Endodermal cell (in vitro differentiated cells): ENCODE measurements around the gene TNNC1. TPM values are rescaled to one million over a fixed set of nuclear protein-coding genes. Genes with fewer than 3 reads are reported as not detected.

Experiments used
- DNase-seq: peaks from one replicate; pipeline ENCODE4 v3.0.0-alpha.2; 2017
- H3K27ac ChIP-seq: 2 replicates; pipeline ENCODE4 v1.5.1; 2013; ENCODE audit warnings: mild to moderate bottlenecking, low read depth, low read length, moderate library complexity
- H3K27me3 ChIP-seq: 2 replicates; pipeline ENCODE4 v1.6.1; 2013; ENCODE audit warnings: mild to moderate bottlenecking, low read length, moderate library complexity; ENCODE audit not compliant: insufficient read depth, control insufficient read depth, poor library complexity, severe bottlenecking
- H3K36me3 ChIP-seq: 2 replicates; pipeline ENCODE4 v1.7.0; 2013; ENCODE audit warnings: mild to moderate bottlenecking, low read length, moderate library complexity; ENCODE audit not compliant: control insufficient read depth, insufficient read depth
- H3K4me1 ChIP-seq: one replicate; pipeline ENCODE4 v1.7.0; 2013; ENCODE audit warnings: low read length; ENCODE audit not compliant: control insufficient read depth, insufficient read depth
- H3K4me3 ChIP-seq: 2 replicates; pipeline ENCODE4 v1.5.1; 2013; ENCODE audit warnings: mild to moderate bottlenecking, low read length, moderate library complexity
- H3K9ac ChIP-seq: 2 replicates; pipeline ENCODE4 v1.6.1; 2013; ENCODE audit warnings: mild to moderate bottlenecking, low read length, moderate library complexity; ENCODE audit not compliant: poor library complexity, severe bottlenecking; ENCODE audit errors: extremely low read depth
- H3K9me3 ChIP-seq: 2 replicates; pipeline ENCODE4 v1.6.1; 2013; ENCODE audit warnings: mild to moderate bottlenecking, low read length, moderate library complexity; ENCODE audit not compliant: control insufficient read depth
- H3K27ac Mint-ChIP-seq: 2 replicates; pipeline ENCODE4 v1.8.0; 2020; ENCODE audit warnings: mixed read lengths
- H3K27me3 Mint-ChIP-seq: 2 replicates; pipeline ENCODE4 v1.8.0; 2021; ENCODE audit warnings: mild to moderate bottlenecking, mixed read lengths; ENCODE audit not compliant: insufficient read depth
- H3K36me3 Mint-ChIP-seq: 2 replicates; pipeline ENCODE4 v1.8.0; 2020; ENCODE audit warnings: low read depth, mixed read lengths
- H3K4me1 Mint-ChIP-seq: 2 replicates; pipeline ENCODE4 v1.8.0; 2020; ENCODE audit warnings: mixed read lengths
- H3K4me3 Mint-ChIP-seq: 2 replicates; pipeline ENCODE4 v1.8.0; 2020; ENCODE audit warnings: mild to moderate bottlenecking, moderate library complexity, mixed read lengths
- H3K9me3 Mint-ChIP-seq: 2 replicates; pipeline ENCODE4 v1.8.0; 2020; ENCODE audit warnings: mild to moderate bottlenecking, mixed read lengths
- WGBS, 2 experiments: methylation state at CpG; one replicate each; pipeline versions ENCODE4 v1.1.5 to v1.1.7; 2013; ENCODE audit warnings: missing lambda C conversion rate in 2 of 2, mixed read lengths in 1 of 2; ENCODE audit not compliant: insufficient coverage in 1 of 2, insufficient read length in 1 of 2; 5-methylcytosine and 5-hydroxymethylcytosine counted together
- total RNA-seq, 2 donors: library from RNA; stranded (reverse); fragmentation: NEBNext Ultra II Directional in 1 of 2; extraction: Animal tissue kit (Norgen Biotek cat#: 25700) in 1 of 2; gene quantifications; 2 replicates in 1 of 2; 3 replicates in 1 of 2; pipeline ENCODE4 v1.2.1, GENCODE V29; 2021
- TF ChIP-seq, protein P1 (sequence below): fragments of 200-600 bp; sonication (generic); conservative IDR thresholded peaks from 2 replicates; pipeline ENCODE4 v1.5.0; 2021; ENCODE audit warnings: antibody characterized with exemption, mild to moderate bottlenecking

The TNNC1 gene
- total RNA-seq, 2 donors from 2014 or later, result 44.8 to 64.6 TPM

DNA sequence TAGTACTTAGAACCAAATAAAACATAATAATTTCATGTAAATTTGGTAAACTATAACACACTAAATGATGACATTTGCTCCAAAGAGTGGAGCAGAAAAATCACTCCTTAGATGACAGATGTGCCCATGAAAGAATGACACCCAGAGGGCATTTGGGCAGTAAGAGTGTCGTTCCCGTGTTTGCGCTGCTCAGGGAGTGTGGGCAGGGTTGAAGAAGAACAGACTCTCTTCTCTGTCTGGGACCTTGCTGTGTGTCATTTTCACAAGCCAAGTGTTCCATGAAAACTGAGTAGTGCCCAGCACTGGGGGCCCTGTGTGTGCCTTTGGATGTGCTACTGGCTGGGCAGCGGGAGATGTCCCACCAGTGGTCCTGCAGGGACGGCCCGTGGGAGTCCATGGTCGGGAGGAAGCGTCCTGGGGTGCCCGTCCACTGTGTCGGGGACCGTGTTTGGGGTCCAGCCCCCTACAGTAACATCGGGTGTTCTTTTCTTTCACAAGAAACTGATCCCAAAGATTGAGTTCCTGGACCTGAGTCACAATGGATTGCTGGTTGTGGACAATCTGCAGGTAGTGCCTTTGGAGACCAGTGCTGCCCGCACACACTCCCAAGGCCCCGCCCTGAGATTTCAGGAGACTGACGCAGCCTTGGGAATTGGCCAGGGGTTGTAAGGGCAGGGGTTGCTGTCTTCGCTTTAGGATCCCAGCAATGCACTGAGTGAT lies 23.4 kb upstream of the TNNC1 start:
- no peaks in the 10 kb centered on the region for H3K9me3 ChIP-seq
- Mint-ChIP-seq H3K4me1 (no peaks in the 10 kb centered on the region), H3K27ac (no peak overlapping the region), H3K27me3 (no peaks in the 10 kb centered on the region), H3K9me3 (no peaks in the 10 kb centered on the region), H3K4me3 (no peak overlapping the region), H3K36me3 (peaks cover 86% of the 10 kb centered on the region)
- no peaks in the 10 kb centered on the region for H3K27me3 ChIP-seq
- peaks cover 97% of the 10 kb centered on the region for H3K36me3 ChIP-seq
- H3K9ac ChIP-seq, result no peak overlapping the region
- H3K27ac ChIP-seq, result no peak overlapping the region
- no peaks in the 10 kb centered on the region for H3K4me1 ChIP-seq
- no peak for DNase-seq
- 95 to 98% methylated on average over 16 of the region's 16 CpGs for WGBS, 2 experiments
- TF ChIP-seq, protein P1, sequence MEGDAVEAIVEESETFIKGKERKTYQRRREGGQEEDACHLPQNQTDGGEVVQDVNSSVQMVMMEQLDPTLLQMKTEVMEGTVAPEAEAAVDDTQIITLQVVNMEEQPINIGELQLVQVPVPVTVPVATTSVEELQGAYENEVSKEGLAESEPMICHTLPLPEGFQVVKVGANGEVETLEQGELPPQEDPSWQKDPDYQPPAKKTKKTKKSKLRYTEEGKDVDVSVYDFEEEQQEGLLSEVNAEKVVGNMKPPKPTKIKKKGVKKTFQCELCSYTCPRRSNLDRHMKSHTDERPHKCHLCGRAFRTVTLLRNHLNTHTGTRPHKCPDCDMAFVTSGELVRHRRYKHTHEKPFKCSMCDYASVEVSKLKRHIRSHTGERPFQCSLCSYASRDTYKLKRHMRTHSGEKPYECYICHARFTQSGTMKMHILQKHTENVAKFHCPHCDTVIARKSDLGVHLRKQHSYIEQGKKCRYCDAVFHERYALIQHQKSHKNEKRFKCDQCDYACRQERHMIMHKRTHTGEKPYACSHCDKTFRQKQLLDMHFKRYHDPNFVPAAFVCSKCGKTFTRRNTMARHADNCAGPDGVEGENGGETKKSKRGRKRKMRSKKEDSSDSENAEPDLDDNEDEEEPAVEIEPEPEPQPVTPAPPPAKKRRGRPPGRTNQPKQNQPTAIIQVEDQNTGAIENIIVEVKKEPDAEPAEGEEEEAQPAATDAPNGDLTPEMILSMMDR, result no peak
- H3K4me3 ChIP-seq, result no peak overlapping the region

DNA sequence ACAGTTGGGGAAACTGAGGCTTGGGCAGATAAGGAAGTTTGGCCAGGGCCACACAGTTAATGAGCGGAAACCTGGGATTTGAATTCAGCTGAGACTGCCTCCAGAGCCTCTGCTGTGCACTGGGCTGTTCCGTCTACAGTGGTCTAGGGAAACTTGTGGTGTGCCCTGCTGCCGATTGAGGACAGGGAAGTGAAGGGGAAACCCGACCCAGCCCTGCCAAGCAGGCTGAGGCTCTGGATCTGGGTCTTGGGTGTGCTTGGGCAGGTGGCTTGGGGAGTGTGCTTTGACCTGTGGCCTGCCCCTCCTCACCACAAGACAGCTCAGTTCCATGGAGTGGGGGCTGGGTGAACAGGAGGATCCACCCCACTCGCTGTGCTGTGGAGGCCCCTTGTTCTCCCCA lies 19.2 kb upstream of the TNNC1 start:
- H3K4me1 Mint-ChIP-seq, result no peaks in the 10 kb centered on the region

DNA sequence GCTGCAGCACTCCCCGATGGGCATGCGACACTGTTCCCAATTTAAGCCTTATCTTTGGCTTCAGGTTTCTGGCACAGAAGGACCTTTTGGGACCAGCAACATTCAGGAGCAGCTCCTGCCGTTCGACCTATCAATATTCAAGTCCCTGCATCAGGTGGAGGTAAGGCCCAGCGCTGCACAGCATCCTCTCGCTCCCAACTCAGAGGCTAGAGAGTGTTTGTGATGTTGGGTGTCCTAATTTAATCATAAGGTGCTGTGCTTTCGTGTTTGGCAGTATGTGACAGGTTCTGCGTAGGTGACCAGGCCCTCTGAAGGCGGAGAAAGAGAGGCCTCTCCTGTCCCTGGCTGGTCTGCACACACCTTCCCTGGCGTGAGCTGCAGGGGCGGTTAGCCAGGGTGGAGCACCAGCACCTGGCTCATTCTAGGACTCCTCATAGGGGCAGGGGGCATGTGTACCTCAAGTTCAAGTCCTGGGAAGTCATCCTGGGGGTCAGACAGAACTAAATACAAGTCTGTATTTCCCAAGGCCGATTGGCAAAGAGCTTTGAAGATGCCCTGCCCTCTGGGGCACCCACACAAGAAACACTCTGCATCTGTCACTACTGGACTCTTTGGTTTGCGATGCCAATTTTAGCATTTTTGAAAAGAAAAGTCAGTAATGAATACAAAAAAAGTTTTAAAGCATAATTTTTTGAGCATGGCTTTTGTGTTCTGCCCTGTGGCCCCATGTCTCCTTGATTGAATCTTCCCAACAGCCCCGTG lies 18.6 kb upstream of the TNNC1 start:
- H3K36me3 Mint-ChIP-seq, result peaks cover 66% of the 10 kb centered on the region
- WGBS, 2 experiments, result 87 to 88% methylated on average over 12 to 14 of the region's 14 CpGs
- Histone ChIP-seq H3K4me3 (no peak overlapping the region), H3K9ac (no peak overlapping the region), H3K27ac (no peak overlapping the region), H3K36me3 (peaks cover 78% of the 10 kb centered on the region), H3K9me3 (no peaks in the 10 kb centered on the region), H3K4me1 (no peaks in the 10 kb centered on the region), H3K27me3 (no peaks in the 10 kb centered on the region)
- H3K4me3 Mint-ChIP-seq, result no peak overlapping the region
- no peak for DNase-seq
- H3K9me3 Mint-ChIP-seq, result no peaks in the 10 kb centered on the region
- TF ChIP-seq, protein P1, result no peak
- H3K27ac Mint-ChIP-seq, result peak overlapping the region; percentile 35
- no peaks in the 10 kb centered on the region for H3K4me1 Mint-ChIP-seq
- no peaks in the 10 kb centered on the region for H3K27me3 Mint-ChIP-seq

More for the DNA sequence above, 19.2 kb upstream of the TNNC1 start:
- Mint-ChIP-seq H3K36me3 (peaks cover 67% of the 10 kb centered on the region), H3K27me3 (no peaks in the 10 kb centered on the region), H3K27ac (no peak overlapping the region), H3K4me3 (no peak overlapping the region), H3K9me3 (no peaks in the 10 kb centered on the region)
- WGBS, 2 experiments, result 89 to 93% methylated on average over 4 to 5 of the region's 5 CpGs
- H3K27me3 ChIP-seq, result no peaks in the 10 kb centered on the region
- H3K9ac ChIP-seq, result no peak overlapping the region
- TF ChIP-seq, protein P1, result no peak
- H3K4me1 ChIP-seq, result no peaks in the 10 kb centered on the region
- H3K9me3 ChIP-seq, result no peaks in the 10 kb centered on the region
- peaks cover 81% of the 10 kb centered on the region for H3K36me3 ChIP-seq
- H3K27ac ChIP-seq, result no peak overlapping the region
- no peak overlapping the region for H3K4me3 ChIP-seq
- no peak for DNase-seq
